ENCODE results near the gene COL6A2. TPM values are rescaled to one million over a fixed set of nuclear protein-coding genes. Genes with fewer than 3 reads are reported as not detected.

COL6A2 gene
- 157 TPM for total RNA-seq
- long read RNA-seq, transcript COL6A2-201 (28 exons, 3,461 nt): major isoform, 69 of 296 reads
- long read RNA-seq, partial matches to known transcripts: 155 of 296 reads
- long read RNA-seq, other reads (novel, unspliced or antisense): 72 of 296 reads

- intact Hi-C loops (cut with DNase I): loop anchor here (2.0 kb wide), 1 partner anchor 123 kb away; no protein-coding TSS in a partner anchor
- DNase-seq (ENCODE audit: low spot score): peak; percentile 77
Measured at GRCh38 chr21:46097336-46098293, at the start of gene COL6A2. COL6A2 (plus strand) TSS chr21:46098112.

DNA sequence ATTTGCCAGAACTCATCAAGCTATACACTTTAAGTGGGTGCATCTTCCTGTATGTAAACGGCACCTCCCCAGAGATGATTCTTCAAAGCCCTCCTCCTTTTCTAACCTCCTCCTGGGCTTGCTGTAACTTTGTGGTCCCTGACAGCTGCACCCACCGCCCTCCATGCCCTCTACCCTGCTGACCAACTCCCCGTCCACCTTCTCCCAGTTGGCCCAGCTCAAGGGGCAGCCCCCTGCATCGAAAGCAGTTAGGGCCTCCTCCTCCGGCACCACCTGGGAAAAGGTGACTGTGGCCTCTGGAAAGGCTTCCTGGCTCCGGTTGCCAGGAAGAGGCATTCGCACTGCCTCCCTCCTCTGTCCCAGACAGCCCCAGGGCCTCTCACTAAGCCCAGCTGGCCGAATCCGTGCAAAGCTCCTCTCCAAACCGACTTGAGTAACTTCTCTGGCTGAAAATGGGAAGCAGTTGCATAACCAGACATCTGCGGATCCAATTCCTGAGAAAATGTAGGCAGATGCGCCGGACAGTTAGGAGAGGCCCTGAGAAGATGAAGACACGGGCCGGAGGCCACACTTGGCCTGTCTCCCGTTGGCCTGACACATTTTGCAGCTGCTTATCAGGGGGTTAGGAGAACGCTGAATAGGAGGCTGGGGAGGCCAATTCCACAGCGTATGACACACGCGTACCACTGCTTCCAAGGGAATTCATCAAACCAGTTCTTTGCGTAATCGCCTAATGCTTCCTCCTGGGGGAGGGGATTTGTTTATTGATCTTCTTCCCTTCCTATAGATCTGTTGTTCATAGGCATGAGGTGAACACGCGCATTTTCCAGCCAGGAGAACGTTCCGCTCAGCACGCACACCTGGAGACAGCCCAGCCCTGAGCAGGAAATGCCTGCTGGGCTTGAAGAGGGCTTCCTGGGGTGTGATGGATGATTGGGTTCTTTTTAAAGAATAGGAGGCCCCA lies 48.7 kb upstream of the COL6A2 start:
- intact Hi-C loops (cut with DNase I): no loop called here
- peak; percentile 87 for DNase-seq (ENCODE audit: low spot score)

- intact Hi-C loops (cut with DNase I): no loop called here
- peak; percentile 69 for DNase-seq (ENCODE audit: low spot score)
Measured at GRCh38 chr21:46049890-46050667, 47.8 kb upstream of the COL6A2 start.

GRCh38 chr21:46050668-46051378 lies 47.1 kb upstream of the COL6A2 start:
- DNase-seq (ENCODE audit: low spot score): peak; percentile 66
- intact Hi-C loops (cut with DNase I): no loop called here

DNA sequence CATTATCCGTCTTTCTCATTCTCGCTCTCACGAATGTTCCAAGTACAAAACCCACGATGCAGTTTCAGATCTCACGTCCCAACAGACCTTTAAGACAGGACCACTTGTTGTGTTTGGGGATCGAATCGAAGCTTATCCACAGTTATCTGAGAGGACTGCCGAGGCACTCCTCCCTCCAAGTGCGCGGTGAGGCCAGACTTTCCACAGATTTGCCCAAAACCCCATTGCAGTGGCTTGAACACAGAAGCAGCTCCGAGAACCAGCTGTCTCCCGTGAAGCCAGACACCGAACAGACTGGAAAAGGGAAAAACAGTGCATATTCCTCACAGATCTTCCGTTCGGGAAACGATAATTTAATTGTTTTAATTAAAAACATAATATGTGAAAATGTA lies 46.5 kb upstream of the COL6A2 start:
- DNase-seq (ENCODE audit: low spot score): peak; percentile 39
- intact Hi-C loops (cut with DNase I): no loop called here

DNA sequence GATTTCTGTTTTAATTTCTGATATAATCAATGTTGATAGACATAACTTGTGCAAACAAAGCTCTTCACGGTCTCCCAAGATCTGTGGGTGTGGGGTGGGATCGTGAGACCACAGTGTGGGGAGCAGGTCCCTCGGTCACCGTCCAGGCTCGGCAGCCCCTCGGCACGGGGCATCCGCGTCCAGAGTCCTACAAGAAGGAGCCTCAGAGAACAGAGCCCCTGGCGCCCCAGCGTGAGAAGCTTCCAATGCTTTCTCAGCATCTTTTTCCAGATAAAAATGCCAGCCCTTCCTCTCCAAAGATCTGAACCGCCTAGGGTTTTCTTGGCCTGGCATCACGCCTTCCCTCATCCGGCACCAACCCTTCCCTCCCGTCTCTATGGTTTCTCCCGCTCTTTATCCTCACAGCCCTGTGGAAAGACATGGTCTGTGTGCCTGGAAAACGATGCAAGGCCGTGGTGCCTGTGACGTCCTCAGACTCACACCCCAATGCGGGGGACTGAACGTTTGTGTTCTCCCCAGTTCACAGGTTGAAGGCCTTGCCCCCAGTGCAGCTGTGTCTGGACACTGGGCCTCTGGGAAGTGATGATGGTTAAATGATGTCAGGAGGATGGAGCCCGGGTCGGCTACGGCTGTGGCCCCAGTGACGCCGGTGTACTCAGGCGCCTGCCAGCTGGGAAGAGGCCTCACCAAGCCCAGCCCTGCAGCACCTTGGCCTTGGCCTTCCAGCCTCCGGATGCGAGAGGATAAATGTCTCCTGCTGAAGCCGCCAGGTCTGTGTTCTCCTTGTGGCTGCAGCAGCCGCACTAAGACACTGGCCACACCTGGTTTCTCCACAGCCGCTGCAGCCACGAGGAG lies 45.9 kb upstream of the COL6A2 start:
- intact Hi-C loops (cut with DNase I): no loop called here
- peak; percentile 63 for DNase-seq (ENCODE audit: low spot score)

DNA sequence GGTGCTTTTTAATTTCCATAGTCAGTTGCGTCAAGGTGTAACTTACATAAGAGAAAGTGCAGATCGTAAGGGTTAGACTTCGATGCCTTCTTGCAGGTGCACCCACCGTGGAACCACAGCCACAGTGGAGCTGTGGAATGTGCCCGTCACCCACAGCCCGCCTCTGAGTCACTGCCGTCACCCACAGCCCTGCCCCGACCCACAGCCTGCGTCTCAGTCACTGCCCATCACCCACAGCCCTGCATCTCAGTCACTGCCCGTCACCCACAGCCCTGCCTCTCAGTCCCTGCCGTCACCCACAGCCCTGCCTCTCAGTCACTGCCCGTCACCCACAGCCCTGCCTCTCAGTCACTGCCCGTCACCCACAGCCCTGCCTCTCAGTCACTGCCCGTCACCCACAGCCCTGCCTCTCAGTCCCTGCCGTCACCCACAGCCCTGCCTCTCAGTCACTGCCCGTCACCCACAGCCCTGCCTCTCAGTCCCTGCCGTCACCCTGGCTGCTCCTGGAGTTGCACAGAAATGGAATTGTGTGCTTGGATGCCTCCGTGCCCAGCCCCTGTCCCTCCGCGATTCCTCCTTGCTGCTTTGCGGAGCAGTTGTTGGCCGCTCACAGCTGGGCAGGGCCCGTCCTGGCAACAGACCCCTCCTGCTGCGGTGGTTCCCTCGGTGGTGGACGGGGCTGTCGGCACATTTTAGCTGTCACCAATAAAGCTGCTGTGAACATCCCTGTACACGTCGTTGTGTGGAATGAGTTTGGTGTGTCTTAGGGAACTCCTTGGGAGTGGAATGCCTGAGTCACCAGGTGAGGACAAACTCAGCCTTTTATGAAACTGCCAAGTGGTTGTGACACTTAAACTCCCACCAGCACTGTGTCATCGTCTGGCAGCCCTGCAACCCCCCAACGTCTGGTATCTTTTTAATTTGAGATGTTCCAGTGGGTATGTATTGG lies 44.9 kb upstream of the COL6A2 start:
- intact Hi-C loops (cut with DNase I): no loop called here
- DNase-seq (ENCODE audit: low spot score): peak; percentile 73

DNA sequence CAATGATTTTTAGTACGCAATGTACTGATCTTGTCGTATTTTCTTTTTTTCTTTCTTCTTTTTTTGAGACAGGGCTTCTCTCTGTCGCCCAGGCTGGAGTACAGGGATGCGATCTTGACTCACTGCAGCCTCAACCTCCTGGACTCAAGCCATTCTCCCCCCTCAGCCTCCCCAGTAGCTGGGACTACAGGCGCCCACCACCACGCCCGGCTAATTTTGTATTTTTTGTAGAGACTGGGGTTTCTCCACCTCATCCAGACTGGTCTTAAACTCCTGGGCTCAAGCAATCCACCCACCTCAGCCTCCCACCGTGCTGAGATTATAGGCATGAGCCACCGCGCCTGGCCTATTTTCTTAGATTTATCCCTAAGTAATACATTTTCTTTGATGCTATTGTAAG lies 43.9 kb upstream of the COL6A2 start:
- intact Hi-C loops (cut with DNase I): no loop called here
- peak; percentile 24 for DNase-seq (ENCODE audit: low spot score)

DNA sequence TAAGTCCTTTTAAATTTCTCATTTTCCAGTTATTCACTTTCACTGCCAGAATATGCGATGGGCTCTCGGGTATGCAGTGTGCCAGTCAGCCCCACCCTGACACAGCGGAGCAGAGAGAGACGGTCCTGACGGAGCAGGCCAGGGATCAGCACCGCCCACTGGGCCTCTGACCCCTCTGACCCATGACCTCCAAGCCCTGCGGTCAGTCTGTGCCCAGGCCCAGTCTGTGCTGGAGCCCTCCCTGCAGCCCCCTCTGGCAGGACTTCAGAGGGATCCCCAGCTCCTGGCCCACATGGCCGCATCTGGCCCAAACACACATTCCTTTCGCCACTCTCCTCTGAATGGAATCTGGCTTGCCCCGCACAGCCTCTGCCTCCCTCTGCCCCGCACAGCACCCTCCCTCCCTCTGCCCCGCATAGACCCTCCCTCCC lies 43.4 kb upstream of the COL6A2 start:
- intact Hi-C loops (cut with DNase I): no loop called here
- DNase-seq (ENCODE audit: low spot score): peak; percentile 64

- intact Hi-C loops (cut with DNase I): no loop called here
- peak; percentile 60 for DNase-seq (ENCODE audit: low spot score)
Measured at GRCh38 chr21:46055863-46056281, 42.0 kb upstream of the COL6A2 start.

DNA sequence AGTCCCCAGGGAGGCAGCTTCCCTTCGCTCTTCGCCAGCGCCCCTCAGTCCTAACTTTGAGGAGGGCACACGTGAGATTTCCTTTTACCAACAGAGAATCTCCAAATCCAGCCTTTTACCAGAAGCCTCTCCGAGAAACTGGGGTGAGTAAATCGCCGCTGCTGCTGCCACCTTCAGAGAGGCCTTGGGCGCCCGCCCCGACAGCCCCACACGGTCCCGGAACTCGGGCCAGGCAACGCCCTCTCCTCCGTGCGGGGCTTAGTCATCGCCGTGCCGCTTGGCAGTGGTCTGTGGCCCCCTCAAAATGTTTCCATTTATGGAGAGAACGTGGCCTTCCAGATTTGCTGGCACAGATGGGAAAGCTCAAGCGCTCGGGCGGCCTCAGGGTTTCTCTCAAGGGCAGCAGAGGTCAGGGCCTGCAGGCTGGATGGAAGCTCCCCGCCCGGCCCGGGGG lies 41.4 kb upstream of the COL6A2 start:
- DNase-seq (ENCODE audit: low spot score): peak; percentile 83
- intact Hi-C loops (cut with DNase I): no loop called here

GRCh38 chr21:46057111-46057709 lies 40.7 kb upstream of the COL6A2 start:
- DNase-seq (ENCODE audit: low spot score): peak; percentile 60
- intact Hi-C loops (cut with DNase I): no loop called here

DNA sequence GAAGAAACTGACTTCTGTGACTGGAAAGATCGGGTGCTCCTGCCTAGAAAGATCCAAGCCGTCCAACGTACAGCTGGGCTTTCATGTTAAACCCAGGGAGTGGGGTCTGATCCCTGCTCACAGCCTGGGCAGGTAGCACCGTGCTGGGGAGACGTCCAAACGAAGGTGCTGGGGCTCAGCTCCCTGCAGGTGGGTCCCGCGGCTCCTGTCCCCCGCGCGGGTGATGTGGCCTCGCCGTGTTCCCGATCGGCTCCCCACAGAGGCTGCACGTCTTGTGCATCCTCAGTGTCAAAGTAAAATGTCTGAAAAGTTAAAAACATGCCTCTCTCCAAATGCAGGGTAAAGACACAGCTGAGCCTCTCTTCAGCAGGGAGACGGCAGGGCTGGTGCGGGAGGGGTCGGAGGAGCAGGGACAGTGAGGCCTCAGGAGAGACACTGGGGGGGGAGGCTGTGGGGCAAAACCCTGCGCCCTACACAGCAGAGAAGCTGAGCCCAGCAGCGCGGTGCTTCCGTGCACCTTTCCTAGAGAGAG lies 40.1 kb upstream of the COL6A2 start:
- DNase-seq (ENCODE audit: low spot score): no peak
- intact Hi-C loops (cut with DNase I): no loop called here

DNA sequence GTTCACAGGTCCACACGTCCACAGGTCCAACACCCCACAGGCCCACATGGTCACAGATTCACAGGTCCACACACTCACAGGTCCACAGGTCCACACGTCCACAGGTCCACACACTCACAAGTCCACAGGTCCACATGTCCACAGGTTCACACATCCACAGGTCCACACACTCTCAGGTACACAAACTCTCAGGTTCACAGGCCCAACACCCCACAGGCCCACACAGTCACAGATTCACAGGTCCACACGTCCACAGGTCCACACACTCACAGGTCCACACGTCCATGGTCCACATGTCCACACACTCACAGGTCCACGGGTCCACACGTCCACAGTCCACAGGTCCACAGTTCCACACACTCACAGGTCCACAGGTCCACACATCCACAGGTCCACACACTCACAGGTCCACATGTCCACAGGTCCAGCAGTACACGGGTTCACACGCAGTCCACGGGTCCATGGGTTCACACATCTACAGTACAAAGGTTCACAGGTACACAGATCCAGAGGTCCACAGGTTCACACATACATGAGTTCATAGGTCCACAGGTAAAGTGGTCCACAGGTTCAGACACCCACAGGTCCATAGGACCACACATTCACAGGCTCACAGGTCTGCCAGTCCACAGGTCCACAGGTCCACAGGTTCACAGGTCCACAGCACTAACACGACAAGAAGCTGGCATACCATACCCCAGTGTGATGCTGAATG lies 39.3 kb upstream of the COL6A2 start:
- intact Hi-C loops (cut with DNase I): no loop called here
- peak; percentile 68 for DNase-seq (ENCODE audit: low spot score)

GRCh38 chr21:46059195-46059594 lies 38.7 kb upstream of the COL6A2 start:
- intact Hi-C loops (cut with DNase I): no loop called here
- no peak for DNase-seq (ENCODE audit: low spot score)

Measured in cardiac septum (tissue), 1 donor.